ENCODE measurements around the gene FAAP20.

FAAP20 gene

DNA sequence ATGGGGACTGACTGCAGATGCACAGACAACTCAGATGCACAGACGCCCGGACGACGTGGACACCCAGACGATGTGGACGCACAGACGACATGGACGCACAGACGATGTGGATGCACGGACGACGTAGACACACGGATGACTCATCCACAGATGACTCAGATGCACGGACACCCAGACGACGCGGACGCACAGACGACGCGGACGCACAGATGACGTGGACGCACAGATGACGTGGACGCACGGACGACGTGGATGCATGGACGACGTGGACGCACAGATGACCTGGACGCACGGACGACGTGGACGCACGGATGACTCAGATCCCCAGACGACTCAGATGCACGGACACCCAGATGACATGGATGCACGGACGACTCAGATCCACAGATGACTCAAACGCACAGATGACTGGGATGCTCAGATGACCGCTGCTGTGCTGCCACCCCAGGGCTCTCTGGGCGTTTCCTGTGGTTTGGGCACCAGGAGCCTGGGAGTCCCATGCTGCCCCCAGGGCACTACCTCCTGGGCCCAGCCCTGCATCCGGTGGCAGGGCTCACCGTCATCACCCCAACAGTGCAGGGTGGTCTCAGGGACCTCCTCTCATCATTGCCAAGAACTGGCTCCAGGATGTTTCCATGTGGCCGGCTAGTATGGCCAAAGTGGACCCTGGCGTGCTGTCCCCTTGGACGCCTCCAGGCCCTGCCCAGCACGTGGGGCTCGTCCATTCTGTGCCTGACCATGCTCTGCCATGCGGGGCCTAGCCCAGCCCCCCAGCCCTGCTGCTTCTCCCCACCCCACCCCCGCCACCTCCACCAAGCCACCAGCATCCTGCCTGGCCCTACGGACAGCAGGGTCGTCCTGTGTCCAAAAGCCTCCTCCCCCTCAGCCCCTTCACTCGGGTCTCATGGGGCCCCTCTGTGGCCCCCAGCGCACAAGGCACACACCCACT, 14.0 kb downstream of the FAAP20 start:
- in situ Hi-C loops (cut with MboI; ENCODE audit: low sequenced_read_pairs) = no loop called here

- in situ Hi-C loops (cut with MboI; ENCODE audit: low sequenced_read_pairs) = no loop called here
These were observed 15.1 kb downstream of the FAAP20 start for GRCh38 chr1:2179283-2180013.

DNA sequence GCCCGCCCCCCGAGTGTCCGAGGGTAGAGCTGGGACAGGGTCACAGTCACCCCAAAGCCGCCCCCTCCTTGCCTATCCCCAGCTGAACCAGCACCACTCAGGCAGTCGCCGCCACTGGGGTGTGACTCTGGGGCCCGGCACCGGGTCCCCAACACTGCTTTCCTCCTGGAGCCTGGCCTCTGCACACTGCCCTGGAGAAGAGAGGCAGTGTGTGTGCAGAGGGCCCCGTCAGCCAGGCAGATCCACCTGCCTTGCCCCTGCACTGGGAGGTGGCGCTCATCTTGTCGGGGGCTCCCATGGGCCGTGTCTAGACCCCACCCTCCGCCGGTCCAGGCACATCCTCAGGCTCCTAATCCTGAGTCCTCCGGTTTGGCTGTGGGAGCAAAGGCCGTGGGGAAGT, 15.7 kb downstream of the FAAP20 start:
- in situ Hi-C loops (cut with MboI; ENCODE audit: low sequenced_read_pairs) = no loop called here

DNA sequence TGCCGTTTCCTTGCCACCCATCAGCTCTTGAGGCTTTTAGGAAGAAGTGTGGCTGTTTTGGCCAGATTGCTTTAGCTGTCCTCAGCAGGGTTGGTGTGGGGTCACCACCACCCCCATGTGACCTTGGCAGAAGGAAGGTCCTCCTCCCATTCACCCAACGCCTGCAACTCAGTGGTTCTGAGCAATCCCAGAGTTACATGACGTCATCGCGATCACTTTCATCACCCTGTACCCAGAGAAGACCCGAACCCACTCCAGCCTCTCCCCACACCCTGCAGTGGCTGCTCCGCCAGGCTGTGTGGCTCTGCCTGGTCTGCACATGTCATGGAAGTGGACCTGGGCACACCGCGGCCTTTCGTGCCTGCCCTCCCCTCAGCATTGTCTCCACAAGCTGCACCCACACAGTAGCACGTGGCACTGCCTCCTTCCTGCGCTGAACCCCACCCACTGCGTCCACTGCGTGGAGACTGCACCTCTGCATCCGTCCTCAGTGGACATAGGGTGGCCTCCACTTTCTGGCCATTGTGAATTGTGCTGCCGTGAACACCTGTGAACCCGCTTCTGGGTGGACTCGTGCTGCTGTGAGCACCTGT, 16.5 kb downstream of the FAAP20 start:
- in situ Hi-C loops (cut with MboI; ENCODE audit: low sequenced_read_pairs) = no loop called here

DNA sequence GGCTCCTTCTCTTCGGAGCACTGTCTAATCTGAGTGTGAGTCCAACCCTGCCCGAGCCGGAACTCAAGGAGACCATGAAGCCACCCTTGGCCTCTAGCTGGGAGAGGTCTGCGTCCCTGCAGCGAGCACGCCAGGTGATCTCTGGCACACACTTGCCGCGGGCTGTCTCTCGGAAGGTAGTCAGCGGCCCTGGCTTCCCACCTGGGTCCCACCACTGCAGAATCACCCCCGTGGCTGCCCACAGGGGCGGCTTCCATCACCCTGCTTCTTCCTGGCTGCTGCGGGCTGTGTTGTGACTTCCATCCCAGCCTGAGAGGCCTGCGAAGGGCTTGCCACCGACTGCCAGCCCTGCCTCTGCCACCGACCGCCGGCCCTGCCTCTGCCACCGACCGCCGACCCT, 17.0 kb downstream of the FAAP20 start:
- in situ Hi-C loops (cut with MboI; ENCODE audit: low sequenced_read_pairs) = no loop called here

DNA sequence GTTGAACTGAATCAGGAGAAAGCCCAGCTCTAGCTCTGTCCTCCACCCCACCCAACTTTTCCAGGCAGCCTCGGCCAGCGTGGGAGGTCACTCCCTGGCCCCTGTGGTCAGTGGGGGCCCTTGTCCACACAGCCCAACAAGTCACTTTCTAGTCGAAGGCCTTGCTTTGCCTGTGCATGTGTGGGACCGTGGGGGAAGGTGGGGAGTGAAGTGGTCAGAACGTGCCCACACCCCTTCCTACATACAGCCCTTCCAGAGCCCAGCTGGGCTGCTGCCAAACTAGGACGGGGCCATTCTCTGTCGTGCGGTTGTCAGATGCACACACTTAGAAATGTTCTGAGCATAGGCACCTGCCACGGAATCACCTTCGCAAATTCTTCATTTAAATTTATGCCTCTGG, 18.0 kb downstream of the FAAP20 start:
- in situ Hi-C loops (cut with MboI; ENCODE audit: low sequenced_read_pairs) = no loop called here

GRCh38 chr1:2175681-2176454, 18.7 kb downstream of the FAAP20 start:
- in situ Hi-C loops (cut with MboI; ENCODE audit: low sequenced_read_pairs) = no loop called here

DNA sequence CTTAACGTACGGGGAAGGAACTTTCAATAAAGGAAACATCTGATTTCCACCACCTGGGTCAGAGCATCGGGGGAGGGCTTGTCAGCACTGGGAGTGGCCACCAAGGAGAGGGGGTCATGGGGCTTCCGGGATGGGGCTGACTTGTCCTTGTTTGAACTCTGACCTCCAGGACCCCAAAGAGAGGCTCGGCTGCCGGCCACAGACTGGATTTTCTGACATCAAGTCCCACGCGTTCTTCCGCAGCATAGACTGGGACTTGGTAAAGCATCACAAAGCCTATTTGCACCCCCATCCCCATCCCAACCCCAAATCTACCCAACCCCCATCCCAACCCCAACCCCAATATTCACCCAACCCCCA, 19.5 kb downstream of the FAAP20 start:
- in situ Hi-C loops (cut with MboI; ENCODE audit: low sequenced_read_pairs) = no loop called here

GRCh38 chr1:2174348-2175054, 20.1 kb downstream of the FAAP20 start:
- in situ Hi-C loops (cut with MboI; ENCODE audit: low sequenced_read_pairs) = no loop called here

DNA sequence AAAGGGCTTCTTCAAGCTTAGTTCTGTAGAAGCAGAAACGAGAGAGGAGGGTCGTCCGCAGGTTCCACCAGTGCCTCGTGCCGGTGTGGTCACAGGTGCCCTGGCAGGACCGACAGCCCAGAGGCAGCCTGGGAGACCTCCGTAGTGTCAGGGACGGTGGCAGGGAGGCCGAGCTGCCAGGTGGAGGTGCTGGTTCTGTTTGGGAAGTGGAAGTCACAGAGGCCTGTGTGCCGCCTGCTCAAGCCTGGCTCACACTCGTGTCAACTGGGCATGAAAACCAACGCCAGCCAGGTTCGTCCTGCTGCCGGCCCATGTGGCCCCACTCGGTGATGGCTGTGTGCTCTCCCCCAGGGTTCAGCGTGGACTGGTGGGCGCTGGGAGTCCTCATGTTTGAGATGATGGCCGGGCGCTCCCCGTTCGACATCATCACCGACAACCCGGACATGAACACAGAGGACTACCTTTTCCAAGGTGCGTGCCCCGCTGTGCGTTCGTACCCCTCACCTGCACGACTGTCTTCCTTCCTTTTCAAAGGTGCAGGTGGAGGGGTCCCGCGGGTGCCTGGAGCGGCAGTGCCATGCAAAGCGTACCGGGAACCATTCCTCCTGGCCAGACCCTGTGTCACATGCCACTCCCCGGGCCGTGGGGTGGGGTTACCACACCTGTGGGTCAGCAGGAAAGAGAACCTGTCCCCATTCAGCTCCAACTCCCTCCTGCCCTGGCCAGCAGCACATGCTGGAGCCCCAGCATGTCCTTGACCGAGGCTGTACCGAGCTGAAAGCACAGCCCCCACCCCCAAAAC, 20.8 kb downstream of the FAAP20 start:
- in situ Hi-C loops (cut with MboI; ENCODE audit: low sequenced_read_pairs) = no loop called here

GRCh38 chr1:2172551-2173146, 21.9 kb downstream of the FAAP20 start:
- in situ Hi-C loops (cut with MboI; ENCODE audit: low sequenced_read_pairs) = no loop called here

- in situ Hi-C loops (cut with MboI; ENCODE audit: low sequenced_read_pairs) = no loop called here
These were observed 22.6 kb downstream of the FAAP20 start for GRCh38 chr1:2172012-2172411.

- in situ Hi-C loops (cut with MboI; ENCODE audit: low sequenced_read_pairs) = no loop called here
These were observed 24.4 kb downstream of the FAAP20 start for GRCh38 chr1:2170211-2170610.

- in situ Hi-C loops (cut with MboI; ENCODE audit: low sequenced_read_pairs) = no loop called here
These were observed 25.3 kb downstream of the FAAP20 start for GRCh38 chr1:2169200-2169836.

GRCh38 chr1:2168535-2168934, 26.0 kb downstream of the FAAP20 start:
- in situ Hi-C loops (cut with MboI; ENCODE audit: low sequenced_read_pairs) = no loop called here

- in situ Hi-C loops (cut with MboI; ENCODE audit: low sequenced_read_pairs) = no loop called here
These were observed 26.5 kb downstream of the FAAP20 start for GRCh38 chr1:2168090-2168489.

DNA sequence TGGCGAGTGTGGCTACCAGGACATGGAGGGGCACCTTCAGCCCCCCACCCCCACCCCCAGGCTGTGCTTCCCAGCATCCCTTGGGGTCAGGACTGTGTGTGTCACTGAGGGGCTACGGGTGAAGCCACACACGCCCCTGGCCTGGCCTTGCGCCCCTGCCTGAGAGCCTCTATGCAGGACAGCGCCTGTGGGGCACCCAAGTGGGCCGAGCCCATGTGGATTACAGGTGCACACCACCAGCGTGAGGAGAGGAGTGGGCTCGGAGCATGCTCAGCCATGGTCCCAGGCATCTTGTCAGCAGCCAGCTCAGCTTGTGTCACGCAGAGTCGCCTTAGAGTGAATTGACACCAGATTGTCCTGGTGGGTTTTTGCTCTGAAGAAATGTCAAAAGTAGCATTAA, 27.9 kb downstream of the FAAP20 start:
- in situ Hi-C loops (cut with MboI; ENCODE audit: low sequenced_read_pairs) = no loop called here

DNA sequence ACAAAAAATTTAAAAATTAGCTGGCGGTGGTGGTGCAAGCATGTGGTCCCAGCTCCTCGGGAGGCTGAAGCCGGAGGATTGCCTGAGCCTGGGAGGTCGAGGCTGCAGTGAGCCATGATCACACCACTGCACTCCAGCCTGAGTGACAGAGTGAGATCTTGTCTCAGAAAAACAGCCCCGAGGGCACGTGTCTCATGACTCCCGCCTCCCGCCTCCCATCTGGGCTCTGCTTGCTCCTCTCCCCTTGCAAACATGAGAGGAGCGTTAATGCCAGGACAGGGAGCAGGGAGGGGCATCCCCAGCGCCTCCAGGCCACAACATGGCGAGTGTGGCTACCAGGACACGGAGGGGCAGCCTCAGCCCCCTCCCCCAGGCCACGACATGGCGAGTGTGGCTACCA, 28.3 kb downstream of the FAAP20 start:
- in situ Hi-C loops (cut with MboI; ENCODE audit: low sequenced_read_pairs) = no loop called here

GRCh38 chr1:2165646-2166045, 28.9 kb downstream of the FAAP20 start:
- in situ Hi-C loops (cut with MboI; ENCODE audit: low sequenced_read_pairs) = no loop called here

Data from hTERT RPE-1 (cell line).